AG04450 (cell line): ENCODE data around the gene ACOX1. TPM values are rescaled to one million over a fixed set of nuclear protein-coding genes. Genes with fewer than 3 reads are reported as not detected.
"Not testable (repeated sequence)": the region's sequence is repeated elsewhere in the genome, so short reads cannot be mapped to it uniquely, and the experiment has no call there.

Source experiments
- CTCF ChIA-PET: fragments of 300-600, 350-600 bp; formaldehyde crosslinking; extraction: SDS; loops from one replicate; lab custom pipeline; 2022; ENCODE audit warnings: antibody characterized with exemption, inconsistent platforms; lab: Charles Lee
- POLR2A ChIA-PET: fragments of 350-600 bp; formaldehyde crosslinking; extraction: SDS; loops from one replicate; lab custom pipeline; 2021; ENCODE audit warnings: antibody characterized with exemption, inconsistent platforms; lab: Yijun Ruan, JAX
- DNase-seq: peaks from one replicate; pipeline ENCODE4 v3.0.0-alpha.2; 2011; ENCODE audit warnings: low read depth, low spot score
- H3K27ac ChIP-seq: one replicate; pipeline ENCODE4 v1.5.1; 2012; ENCODE audit warnings: low read depth, low read length, control low read depth
- H3K27me3 ChIP-seq: one replicate; pipeline ENCODE4 v1.6.0; 2012; ENCODE audit warnings: low read length; ENCODE audit not compliant: control insufficient read depth, insufficient read depth
- H3K4me3 ChIP-seq: 2 replicates; pipeline ENCODE4 v1.5.1; 2011; ENCODE audit warnings: mild to moderate bottlenecking, low read depth, low read length, control low read depth
- H3K9me3 ChIP-seq: 2 replicates; pipeline ENCODE4 v1.5.1; 2012; ENCODE audit warnings: low read length; ENCODE audit not compliant: control insufficient read depth, insufficient read depth
- CTCF ChIP-seq: IDR thresholded peaks from 2 replicates; pipeline ENCODE4 v1.5.1; 2011; ENCODE audit warnings: low read depth, low read length, control low read depth, inconsistent platforms
- polyA plus RNA-seq: library from polyadenylated mRNA; depleted of rRNA; stranded (reverse); fragments of >200 nt; gene quantifications from 2 replicates; pipeline ENCODE4 v1.2.3, GENCODE V29; 2011

ACOX1 gene
- polyA plus RNA-seq, 1 experiment = 30.7 TPM

- POLR2A ChIA-PET = no interaction called here
- no peak overlapping the region for H3K4me3 ChIP-seq
These were observed 8.3 kb downstream of the ACOX1 start for GRCh38 chr17:75970626-75971025.

GRCh38 chr17:75970011-75970523 lies 8.9 kb downstream of the ACOX1 start:
- CTCF ChIA-PET = no interaction called here
- peak overlapping the region; percentile 21 for H3K27ac ChIP-seq
- no peak for DNase-seq

More at GRCh38 chr17:75970626-75971025, 8.3 kb downstream of the ACOX1 start:
- DNase-seq = no peak
- Histone ChIP-seq H3K9me3 (no peaks in the 10 kb centered on the region), H3K27ac (peak overlapping the region; percentile 21), H3K27me3 (no peaks in the 10 kb centered on the region)
- no peak for TF ChIP-seq CTCF
- CTCF ChIA-PET = interaction anchor here (1.1 kb wide), 1 partner anchor 30 kb away, joined by 4 read pairs; the partner anchor contains the start of gene CDK3

GRCh38 chr17:75969044-75969443 lies 9.9 kb downstream of the ACOX1 start:
- DNase-seq, H3K27me3 ChIP-seq, H3K9me3 ChIP-seq, H3K27ac ChIP-seq, POLR2A ChIA-PET, CTCF ChIA-PET, H3K4me3 ChIP-seq: not testable (repeated sequence)

More at GRCh38 chr17:75970011-75970523, 8.9 kb downstream of the ACOX1 start:
- Histone ChIP-seq H3K27me3 (no peaks in the 10 kb centered on the region), H3K9me3 (no peaks in the 10 kb centered on the region), H3K4me3 (no peak overlapping the region)
- POLR2A ChIA-PET = interaction anchor here (0.6 kb wide), 1 partner anchor 140 kb away, joined by 4 read pairs; no protein-coding TSS in a partner anchor
- no peak for TF ChIP-seq CTCF

- H3K4me3 ChIP-seq = no peak overlapping the region
- H3K9me3 ChIP-seq = no peaks in the 10 kb centered on the region
- H3K27ac ChIP-seq = no peak overlapping the region
- CTCF ChIA-PET = interaction anchor here (0.7 to 1.2 kb wide), 2 partner anchors 34 to 334 kb away, joined by 3 read pairs; no protein-coding TSS in a partner anchor
- TF ChIP-seq CTCF = no peak
- no peak for DNase-seq
- H3K27me3 ChIP-seq = no peaks in the 10 kb centered on the region
- POLR2A ChIA-PET = no interaction called here
These were observed 13.5 kb downstream of the ACOX1 start for GRCh38 chr17:75965468-75965867.

- no peak for DNase-seq
- H3K4me3 ChIP-seq = no peak overlapping the region
- no peaks in the 10 kb centered on the region for H3K9me3 ChIP-seq
- H3K27ac ChIP-seq = no peak overlapping the region
- no peaks in the 10 kb centered on the region for H3K27me3 ChIP-seq
- ChIA-PET CTCF (interaction anchor here (0.7 to 0.9 kb wide), 2 partner anchors 45 to 54 kb away, joined by 3 to 4 read pairs; no protein-coding TSS in a partner anchor), POLR2A (no interaction called here)
- TF ChIP-seq CTCF = no peak
These were observed 19.0 kb downstream of the ACOX1 start for GRCh38 chr17:75959839-75960511.
